Endothelial cell of umbilical vein (primary cell): ENCODE measurements around the gene TXK.

Experiments used
- CTCF ChIP-seq, 2 donors: IDR thresholded peaks; 1 replicate in 1 of 2; 2 replicates in 1 of 2; pipeline ENCODE4 v1.5.1; 2011; ENCODE audit warnings: low read length in 2 of 2, mild to moderate bottlenecking in 2 of 2, moderate library complexity in 2 of 2, control low read depth in 1 of 2, inconsistent platforms in 1 of 2, low read depth in 1 of 2; ENCODE audit not compliant: insufficient read depth in 1 of 2; ENCODE audit errors: extremely low read depth in 1 of 2
- EZH2 ChIP-seq: IDR thresholded peaks from 2 replicates; pipeline ENCODE4 v1.6.1; 2012; ENCODE audit warnings: borderline replicate concordance, low read depth, mild to moderate bottlenecking, moderate library complexity, low read length, inconsistent platforms; ENCODE audit not compliant: severe bottlenecking
- JUN ChIP-seq: IDR thresholded peaks from 2 replicates; pipeline ENCODE4 v1.6.1; 2011; ENCODE audit warnings: borderline replicate concordance, low read depth; ENCODE audit not compliant: insufficient read length, insufficient read depth
- MAX ChIP-seq: IDR thresholded peaks from 2 replicates; pipeline ENCODE4 v1.6.1; 2011; ENCODE audit not compliant: insufficient read depth, insufficient read length
- MYC ChIP-seq: IDR thresholded peaks from one replicate; pipeline ENCODE4 v1.6.1; 2011; ENCODE audit warnings: mild to moderate bottlenecking, low read depth, low read length
- POLR2A ChIP-seq: IDR thresholded peaks from 2 replicates; pipeline ENCODE4 v1.6.1; 2012; ENCODE audit warnings: low read depth, mild to moderate bottlenecking, control low read depth, low read length
- POLR2AphosphoS5 ChIP-seq: IDR thresholded peaks from 2 replicates; pipeline ENCODE4 v1.6.1; 2012; ENCODE audit warnings: low read depth, mild to moderate bottlenecking, control low read depth, low read length, moderate library complexity; ENCODE audit not compliant: insufficient read depth

GRCh38 chr4:48047421-48047844 is 86.6 kb downstream of the TXK start:
- no peak for TF ChIP-seq POLR2A
- TF ChIP-seq CTCF (IDR thresholded peaks at IDR 0.05; ENCODE audit: extremely low read depth in 1 of 2, insufficient read depth in 1 of 2, low read depth in 1 of 2, low read length in 2 of 2): no peak
- no peak for TF ChIP-seq POLR2AphosphoS5
- TF ChIP-seq EZH2: no peak
- no peak for TF ChIP-seq MAX
- no peak for TF ChIP-seq JUN
- no peak for TF ChIP-seq MYC
